GM12892 (cell line): ENCODE measurements around the gene NR4A3.

Experiments used
- POLR2A ChIP-seq: IDR thresholded peaks from 2 replicates; pipeline ENCODE4 v1.6.1; 2011; ENCODE audit warnings: low read depth, low read length, control low read depth
- POLR2AphosphoS5 ChIP-seq: IDR thresholded peaks from 2 replicates; pipeline ENCODE4 v1.6.1; 2011; ENCODE audit warnings: low read depth, low read length, control low read depth

- no peak for TF ChIP-seq POLR2A
- TF ChIP-seq POLR2AphosphoS5 = no peak
Measured at GRCh38 chr9:99845063-99845462, 23.4 kb downstream of the NR4A3 start.
